GM18870 (cell line): ENCODE measurements around the gene IKZF5.

Source experiments
- ATAC-seq: cut with Tn5 transposase; IDR thresholded peaks from one replicate; pipeline ENCODE4 v1.9.1; 2021; ENCODE audit warnings: moderate library complexity; ENCODE audit not compliant: unreplicated experiment

Gene IKZF5

GRCh38 chr10:123008355-123009104, at the start of gene IKZF5, which contains the start of gene ACADSB:
Gene IKZF5 (minus strand): TSS chr10:123008795. CDS start chr10:122998625, 10,170 bp downstream.
Gene ACADSB (plus strand): TSS chr10:123009006. CDS start chr10:123009030, 24 bp downstream.
- peak; percentile 61 for ATAC-seq

DNA sequence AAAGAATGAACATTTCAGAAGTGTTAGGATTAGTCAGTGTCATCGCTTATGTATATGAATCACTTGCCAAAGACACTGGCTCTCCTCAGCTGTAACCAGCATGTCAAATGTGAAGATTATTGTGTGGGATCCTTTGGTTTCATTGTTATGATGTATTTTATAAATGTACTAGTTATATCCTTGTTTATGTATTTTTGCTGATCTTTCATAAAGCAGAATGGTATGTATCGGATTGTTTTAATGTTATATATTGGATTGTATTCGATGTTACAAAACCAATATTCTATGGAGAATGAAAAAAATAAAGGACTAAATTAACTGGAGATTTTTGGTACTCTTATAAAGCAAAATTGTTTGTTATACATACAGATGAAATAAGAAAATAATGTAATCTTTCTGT, 49.4 kb upstream of the IKZF5 start:
- ATAC-seq = no peak

DNA sequence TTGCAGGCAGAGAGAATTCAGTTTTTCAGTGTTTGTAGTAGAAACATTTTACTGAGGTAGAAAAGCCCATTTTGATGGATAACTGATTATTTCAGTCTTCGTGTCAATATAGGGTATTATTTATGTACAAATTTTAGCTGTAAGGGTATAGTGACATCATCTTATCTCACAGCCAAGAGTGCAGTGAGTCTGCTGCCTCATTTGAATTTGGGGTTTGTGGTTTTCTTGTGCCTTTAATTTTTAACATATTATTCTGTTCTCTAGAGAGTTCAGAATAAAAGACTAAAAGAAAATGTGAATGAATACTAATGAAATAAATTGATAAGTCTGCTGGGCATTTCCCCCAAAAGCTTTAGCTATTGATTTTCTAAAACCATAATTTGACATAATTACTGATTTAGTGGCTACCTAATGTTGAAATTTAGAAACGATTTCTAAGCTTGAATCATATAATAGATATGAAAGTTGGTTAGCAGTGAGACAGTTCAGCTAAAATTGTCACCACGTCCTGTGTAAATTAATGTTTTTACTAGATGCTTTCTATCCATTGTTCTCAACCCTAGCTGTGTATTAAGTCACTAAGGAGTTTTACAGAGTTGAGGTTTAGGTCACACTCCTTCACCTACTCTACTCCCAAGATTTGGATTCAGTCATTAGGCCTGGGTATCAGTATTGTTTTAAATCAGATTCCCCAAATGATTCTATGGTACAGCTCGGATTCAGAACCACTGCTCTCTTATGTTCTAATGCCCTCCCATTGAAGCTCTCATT, 37.6 kb upstream of the IKZF5 start:
- ATAC-seq = no peak

- no peak for ATAC-seq
Observed at GRCh38 chr10:123044391-123044790, 35.8 kb upstream of the IKZF5 start.

DNA sequence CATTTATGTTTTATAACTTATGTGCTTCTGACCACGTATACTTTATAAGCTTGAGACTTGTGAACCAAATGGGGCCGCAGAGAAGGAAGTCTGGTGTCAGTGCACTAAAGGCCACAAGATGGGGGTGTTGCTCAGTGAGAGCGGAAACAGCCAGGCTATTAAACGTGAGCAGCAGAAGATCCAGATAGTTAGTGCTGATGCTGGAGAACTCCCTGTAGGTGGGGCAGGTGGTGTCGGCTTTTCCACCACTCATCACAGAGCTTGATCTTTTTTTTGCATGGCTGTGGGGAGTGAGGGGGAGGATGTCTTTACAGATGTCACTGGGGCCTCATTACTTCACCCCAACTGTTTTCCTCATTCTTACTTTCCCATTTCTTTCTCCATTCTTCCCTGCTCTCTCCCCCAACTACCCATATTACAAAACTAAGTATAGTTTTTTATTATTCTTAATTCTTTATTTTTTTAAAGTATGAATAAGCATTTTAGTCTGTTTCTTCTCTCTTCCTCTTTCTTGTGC, 34.9 kb upstream of the IKZF5 start:
- ATAC-seq = peak; percentile 57

DNA sequence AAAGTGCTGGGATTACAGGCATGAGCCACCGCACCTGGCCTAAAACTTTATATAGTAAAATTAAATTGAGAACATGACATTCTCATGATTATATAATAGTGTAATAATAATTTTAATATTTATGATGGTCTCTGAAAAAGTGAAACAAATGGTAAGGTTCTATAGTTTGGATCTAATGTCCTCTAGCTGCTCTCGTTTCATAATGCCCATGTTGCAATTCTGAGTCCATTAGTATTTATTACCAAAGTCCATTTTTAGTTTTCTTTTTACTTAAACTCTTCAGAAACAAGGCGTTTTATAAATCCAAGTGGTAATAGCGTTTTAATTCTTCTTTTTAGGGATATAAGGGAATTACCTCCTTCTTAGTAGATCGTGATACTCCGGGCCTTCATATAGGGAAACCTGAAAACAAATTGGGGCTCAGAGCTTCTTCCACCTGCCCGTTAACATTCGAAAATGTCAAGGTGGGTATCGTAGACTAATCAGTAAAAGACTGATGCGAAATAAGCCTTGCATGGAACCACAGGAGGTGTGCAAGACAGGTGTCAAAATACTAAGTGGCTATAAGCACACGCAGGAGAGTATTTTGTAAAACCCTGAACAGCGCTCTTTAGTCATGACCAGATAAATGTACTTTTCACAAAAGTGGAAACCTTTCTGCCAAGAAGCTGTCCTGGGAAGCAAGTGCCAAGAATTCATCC, 34.3 kb upstream of the IKZF5 start:
- ATAC-seq = no peak

- ATAC-seq = no peak
Observed at GRCh38 chr10:123039632-123039930, 31.0 kb upstream of the IKZF5 start.

DNA sequence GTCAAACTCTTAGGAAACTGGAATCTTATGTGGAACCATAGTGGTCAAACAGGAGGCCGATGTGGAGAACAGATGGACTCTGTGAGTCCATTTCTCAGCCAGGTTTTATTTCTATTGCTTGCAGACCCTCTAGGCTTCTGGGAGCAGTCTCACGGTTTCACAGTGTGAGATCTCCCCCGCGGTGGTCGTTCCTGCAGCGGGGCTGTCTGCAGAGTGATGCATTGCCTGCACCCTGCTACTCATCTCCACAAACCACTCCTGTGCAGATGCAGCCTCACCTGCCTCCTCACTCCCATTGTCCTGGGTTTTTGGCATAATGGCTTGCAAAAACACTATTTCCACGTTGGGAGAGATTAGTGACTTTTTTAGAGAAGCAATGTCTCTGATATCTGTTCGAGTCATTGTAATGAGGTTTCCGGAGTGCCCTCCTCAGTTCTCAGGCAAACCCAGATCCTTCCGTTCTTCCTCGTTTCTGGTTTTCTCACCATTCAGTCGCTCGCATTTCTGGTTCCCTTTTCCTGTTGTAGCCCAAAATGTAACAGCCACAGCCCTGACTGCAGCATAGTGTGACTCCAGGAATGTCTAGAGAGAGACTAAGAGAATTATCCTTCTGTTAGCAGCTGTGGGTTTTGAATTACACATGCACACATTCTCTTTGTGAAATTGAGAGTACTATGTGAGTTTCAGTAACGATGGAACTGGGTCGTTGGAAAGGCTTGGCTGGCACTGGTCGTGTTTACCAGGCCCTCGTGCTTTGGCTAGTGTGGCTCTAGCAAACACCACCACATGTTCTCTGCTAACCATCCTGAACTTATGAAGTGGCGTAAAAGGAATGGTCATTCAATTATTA, 30.4 kb upstream of the IKZF5 start:
- no peak for ATAC-seq

DNA sequence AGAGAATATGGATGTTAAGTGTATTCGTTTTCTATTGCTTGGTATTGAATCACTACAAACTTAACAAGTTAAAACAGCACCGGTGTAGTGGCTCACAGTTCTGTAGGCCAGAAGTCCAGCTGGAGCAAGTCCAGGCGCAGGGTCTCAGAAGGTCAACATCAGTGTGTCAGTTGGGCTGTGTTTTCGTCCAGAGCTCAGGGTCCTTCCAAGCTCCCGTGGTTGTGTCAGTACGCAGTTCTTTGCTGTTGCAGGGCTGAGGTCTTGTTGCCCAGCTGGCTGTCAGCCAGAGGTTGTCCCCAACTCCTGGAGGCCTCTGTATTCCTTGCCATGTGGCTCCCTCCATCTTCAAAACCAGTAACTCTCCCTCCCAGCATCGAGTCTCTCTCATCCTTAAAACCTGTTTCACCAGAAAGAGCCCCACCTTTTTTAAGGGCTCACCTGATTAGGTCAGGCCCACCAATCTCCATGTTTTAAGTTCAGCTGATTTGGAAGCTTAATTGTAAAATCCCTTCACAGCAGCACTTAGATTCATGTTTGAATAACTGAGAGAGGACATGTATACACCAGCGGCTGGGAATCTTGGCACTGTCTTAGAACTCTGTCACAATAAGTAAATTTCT, 27.0 kb upstream of the IKZF5 start:
- ATAC-seq = no peak

GRCh38 chr10:123034332-123034731, 25.7 kb upstream of the IKZF5 start:
- no peak for ATAC-seq

- ATAC-seq = no peak
Observed at GRCh38 chr10:123031124-123031523, 22.5 kb upstream of the IKZF5 start.

DNA sequence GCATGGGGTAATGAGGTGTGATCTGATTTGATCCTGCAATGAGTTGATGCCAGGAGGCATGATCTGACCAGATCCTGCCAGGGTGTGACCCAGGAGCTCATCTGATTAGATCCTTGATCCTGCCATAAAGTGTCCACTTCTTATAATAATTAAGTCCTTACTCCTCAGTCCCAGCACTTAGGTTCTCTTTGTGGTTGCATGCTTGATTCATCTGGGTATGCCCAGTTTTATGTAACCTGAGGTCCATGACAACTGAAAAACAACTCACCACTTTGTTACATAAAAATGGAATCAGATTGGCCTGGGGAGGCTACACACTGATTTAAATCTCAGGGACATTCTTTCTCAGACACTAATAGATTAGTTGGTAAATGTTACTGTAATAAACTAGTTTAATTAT, 19.3 kb upstream of the IKZF5 start:
- no peak for ATAC-seq

DNA sequence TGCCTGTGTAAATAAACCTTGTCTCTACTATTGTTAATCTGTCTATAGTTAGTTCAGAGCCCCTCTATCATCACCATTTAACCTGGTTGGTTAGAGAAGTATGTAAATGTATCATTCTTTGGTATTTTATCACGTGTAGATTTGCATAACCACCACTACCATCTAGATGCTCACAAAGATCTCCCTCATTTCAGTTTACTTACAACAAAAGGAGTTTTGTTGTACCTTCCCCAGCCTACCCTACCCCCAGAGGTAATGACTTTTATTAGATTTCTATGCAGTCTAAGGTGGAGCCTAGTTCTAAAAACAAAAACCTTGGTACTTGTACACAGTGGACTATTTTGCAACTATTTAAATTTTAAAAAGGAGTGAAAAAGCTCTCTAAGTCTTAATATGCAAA, 17.7 kb upstream of the IKZF5 start:
- no peak for ATAC-seq

DNA sequence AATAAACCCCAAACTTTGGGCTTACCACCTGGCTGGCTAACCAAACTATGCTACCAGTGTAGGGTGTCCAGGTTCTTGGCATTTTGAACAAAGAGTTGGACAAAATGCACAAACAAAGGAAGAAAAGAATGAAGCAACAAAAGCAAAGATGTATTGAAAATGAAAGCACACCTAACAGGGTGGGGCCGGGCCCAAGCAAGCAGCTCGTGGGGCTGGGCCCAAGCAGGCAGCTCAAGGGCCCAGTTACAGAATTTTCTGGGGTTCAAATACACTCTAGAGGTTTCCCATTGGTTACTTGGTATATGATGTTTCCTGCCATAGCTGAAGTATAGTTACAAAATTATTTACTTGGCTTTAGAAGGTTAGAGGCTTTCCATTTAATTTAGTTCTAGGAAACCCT, 15.9 kb upstream of the IKZF5 start:
- ATAC-seq = no peak

DNA sequence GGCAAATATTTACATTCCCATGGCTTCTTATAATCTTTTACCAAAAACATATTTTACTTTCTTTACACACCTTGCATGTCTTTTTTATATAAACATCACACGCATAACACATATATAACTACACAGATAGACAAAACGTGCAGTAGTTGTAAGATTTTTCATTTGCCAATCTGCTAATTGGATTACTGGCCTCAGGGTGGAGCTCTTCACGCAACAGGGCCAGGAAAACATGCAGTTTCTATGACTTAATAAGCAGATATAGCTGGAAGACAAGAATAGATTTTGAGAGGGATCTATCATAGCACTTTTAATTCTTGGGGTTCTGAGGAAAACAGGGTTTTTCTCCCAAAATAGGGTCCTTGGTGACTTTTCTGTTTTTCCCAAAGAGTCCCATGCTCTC, 12.9 kb upstream of the IKZF5 start:
- no peak for ATAC-seq

- ATAC-seq = no peak
Observed at GRCh38 chr10:123019941-123020703, 11.5 kb upstream of the IKZF5 start.

DNA sequence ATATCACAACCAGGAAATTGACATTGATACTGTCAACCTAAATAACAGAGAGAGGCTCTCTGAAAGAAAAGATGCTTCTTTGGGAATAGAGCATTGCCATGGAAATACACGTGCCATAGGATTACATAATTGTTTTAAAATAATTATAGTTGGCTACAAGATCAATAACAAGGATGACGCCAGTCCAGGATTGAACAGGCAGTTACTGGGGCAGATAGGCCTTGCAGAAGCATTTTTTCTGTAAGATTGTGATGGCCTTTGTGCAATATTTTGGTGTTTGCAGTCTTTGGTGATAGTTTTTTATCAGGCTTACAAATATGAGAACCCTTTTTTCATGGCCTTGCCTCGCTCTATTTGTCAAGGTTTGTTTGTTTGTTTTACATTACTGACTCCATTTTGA, 10.7 kb upstream of the IKZF5 start:
- ATAC-seq = no peak

- no peak for ATAC-seq
Observed at GRCh38 chr10:123018531-123018930, 9.9 kb upstream of the IKZF5 start.

GRCh38 chr10:123017421-123018165, 9.0 kb upstream of the IKZF5 start:
- ATAC-seq = no peak
